H7 (cell line): ENCODE measurements around the gene PPP1R8. TPM values are rescaled to one million over a fixed set of nuclear protein-coding genes. Genes with fewer than 3 reads are reported as not detected.

ENCODE experiments used
- DNase-seq: peaks from one replicate; pipeline ENCODE4 v3.0.0; 2012
- H3K27me3 ChIP-seq: 2 replicates; pipeline ENCODE4 v1.6.0; 2011; ENCODE audit warnings: mild to moderate bottlenecking, low read length; ENCODE audit not compliant: control insufficient read depth, insufficient read depth
- H3K36me3 ChIP-seq: replicated peaks from 2 replicates; pipeline ENCODE4 v1.5.1; 2011; ENCODE audit warnings: low read length; ENCODE audit not compliant: control insufficient read depth, insufficient read depth
- H3K4me3 ChIP-seq: 2 replicates; pipeline ENCODE4 v1.5.1; 2011; ENCODE audit warnings: low read depth, mild to moderate bottlenecking, control low read depth, low read length, moderate library complexity; ENCODE audit not compliant: insufficient read depth
- total RNA-seq: library from RNA; depleted of rRNA; stranded (reverse); fragments of >200 nt; shearing (Covaris generic); gene quantifications from 2 replicates; pipeline ENCODE4 v1.2.3, GENCODE V29; 2014; rRNA removed

The PPP1R8 gene
- total RNA-seq, 1 experiment from 2014 or later = 83.0 TPM

- Histone ChIP-seq H3K27me3 (no peaks in the 10 kb centered on the region), H3K4me3 (no peak overlapping the region), H3K36me3 (peaks cover 24% of the 10 kb centered on the region)
- DNase-seq = no peak
Observed at GRCh38 chr1:27886744-27887143, 56.2 kb downstream of the PPP1R8 start.

DNA sequence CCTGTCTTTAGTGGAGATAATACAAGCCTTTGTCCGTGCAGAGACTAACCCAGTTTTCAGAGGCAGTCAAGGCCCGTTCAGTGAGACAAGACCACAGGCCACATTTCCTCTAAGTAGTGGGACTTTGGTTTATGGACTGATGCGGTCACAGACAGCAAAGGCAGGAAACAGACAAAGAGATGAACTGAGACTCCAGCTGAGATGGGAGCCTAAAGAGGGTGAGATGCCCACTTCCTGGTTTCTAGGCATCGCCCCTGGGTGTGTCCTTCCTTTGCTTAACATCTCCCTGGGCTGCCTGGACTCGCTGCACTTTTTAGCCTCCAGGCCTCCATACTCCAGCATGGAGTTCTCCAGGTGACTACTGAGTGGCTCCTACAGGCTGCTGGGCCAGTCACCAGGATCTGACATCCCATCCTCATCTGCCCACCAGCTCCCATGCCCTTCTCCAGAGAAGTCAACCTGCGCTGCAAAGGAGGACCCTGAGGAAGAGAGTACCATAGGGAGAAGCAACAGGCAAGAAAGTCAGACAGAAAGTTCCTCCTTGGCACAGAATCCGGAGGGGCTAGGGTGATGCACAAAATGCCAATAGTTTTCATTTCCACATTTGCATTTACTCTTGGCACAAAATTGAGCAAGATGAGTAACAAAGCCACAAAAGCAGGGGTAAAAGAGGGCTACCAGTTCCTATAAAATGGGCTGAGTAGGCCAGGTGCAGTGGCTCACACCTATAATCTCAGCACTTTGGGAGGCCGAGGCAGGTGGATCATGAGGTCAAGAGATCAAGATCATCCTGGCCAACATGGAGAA, 56.8 kb downstream of the PPP1R8 start:
- H3K27me3 ChIP-seq = no peaks in the 10 kb centered on the region
- H3K4me3 ChIP-seq = no peak overlapping the region
- no peak for DNase-seq
- peaks cover 28% of the 10 kb centered on the region for H3K36me3 ChIP-seq

GRCh38 chr1:27889506-27889905, 58.9 kb downstream of the PPP1R8 start:
- H3K4me3 ChIP-seq = no peak overlapping the region
- H3K36me3 ChIP-seq = peaks cover 31% of the 10 kb centered on the region
- H3K27me3 ChIP-seq = no peaks in the 10 kb centered on the region
- DNase-seq = no peak

- Histone ChIP-seq H3K4me3 (no peak overlapping the region), H3K27me3 (no peaks in the 10 kb centered on the region), H3K36me3 (peaks cover 37% of the 10 kb centered on the region)
- no peak for DNase-seq
Observed at GRCh38 chr1:27891196-27891889, 60.8 kb downstream of the PPP1R8 start.

DNA sequence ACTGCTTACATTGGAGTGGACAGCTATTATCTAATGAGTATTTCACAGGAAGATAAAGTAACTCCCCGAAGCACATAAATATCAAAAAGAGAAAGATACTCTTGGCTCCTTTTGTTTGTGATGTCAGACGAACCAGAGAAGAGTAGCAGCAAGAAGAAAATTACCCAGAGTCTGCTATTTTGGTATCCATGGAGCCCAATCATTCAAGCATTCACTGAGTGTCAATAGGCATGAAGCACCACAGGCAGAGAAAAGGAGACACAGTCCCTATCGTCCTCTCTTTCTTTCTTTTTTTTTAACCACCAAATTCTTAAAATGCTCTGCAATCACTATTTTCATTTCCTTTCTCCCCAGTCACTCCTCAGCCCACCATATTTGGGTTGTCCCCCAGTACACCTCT, 63.9 kb downstream of the PPP1R8 start:
- Histone ChIP-seq H3K36me3 (peaks cover 39% of the 10 kb centered on the region), H3K27me3 (no peaks in the 10 kb centered on the region), H3K4me3 (no peak overlapping the region)
- no peak for DNase-seq

Other genes with a start within 250 kb of the PPP1R8 start
- 8.8 and 11.2 TPM in 2 replicates for gene AHDC1, start 226.6 kb upstream of the PPP1R8 start, total RNA-seq
- gene FGR, start 195.6 kb upstream of the PPP1R8 start, total RNA-seq = 0.07 and 0.30 TPM in 2 replicates
- 3.3 and 5.8 TPM in 2 replicates for gene IFI6, start 158.6 kb upstream of the PPP1R8 start, total RNA-seq
- 14.7 and 27.1 TPM in 2 replicates for gene FAM76A, start 104.8 kb upstream of the PPP1R8 start, total RNA-seq
- 16.3 and 22.1 TPM in 2 replicates for gene STX12, start 57.6 kb upstream of the PPP1R8 start, total RNA-seq
- 27.5 and 38.7 TPM in 2 replicates for gene THEMIS2, start 41.8 kb downstream of the PPP1R8 start, total RNA-seq
- 99.0 and 107 TPM in 2 replicates for gene RPA2, start 83.8 kb downstream of the PPP1R8 start, total RNA-seq
- gene SMPDL3B, start 104.2 kb downstream of the PPP1R8 start, total RNA-seq = 8.6 and 14.8 TPM in 2 replicates
- gene XKR8, start 129.2 kb downstream of the PPP1R8 start, total RNA-seq = 23.3 and 25.0 TPM in 2 replicates